IMR-90 (cell line): Measurements from ENCODE around the gene SETD9. TPM values are rescaled to one million over a fixed set of nuclear protein-coding genes. Genes with fewer than 3 reads are reported as not detected.

ENCODE experiments used
- ATAC-seq: fragments of 200-7000 bp; cut with Tn5 transposase; 2 replicates; pipeline ENCODE4 v1.9.1; 2020; ENCODE audit warnings: low read depth, mild to moderate bottlenecking, moderate library complexity
- BruUV-seq: library from RNA; stranded (reverse); fragments of 400-500 nt; replicated peaks from 2 replicates; lab custom pipeline; 2021; lab: Mats Ljungman, UMichigan
- CTCF ChIA-PET: fragments of 300-600 bp; formaldehyde crosslinking; extraction: SDS; loops from one replicate; lab custom pipeline; 2021; ENCODE audit warnings: antibody characterized with exemption; lab: Yijun Ruan, JAX
- POLR2A ChIA-PET: fragments of 300-600 bp; sonication (Branson Sonifier 250); formaldehyde crosslinking; loops from one replicate; lab custom pipeline; 2022; ENCODE audit warnings: antibody characterized with exemption; ENCODE audit not compliant: unreplicated experiment; lab: Charles Lee
- DNase-seq: peaks from one replicate; pipeline ENCODE4 v3.0.0; 2013
- H2AFZ ChIP-seq: replicated peaks from 2 replicates; pipeline ENCODE3; 2013; ENCODE audit warnings: low read length, mild to moderate bottlenecking; ENCODE audit not compliant: poor library complexity
- H2AK5ac ChIP-seq: 2 replicates; pipeline ENCODE4 v1.6.1; 2013; ENCODE audit warnings: low read depth, low read length, inconsistent platforms
- H2AK9ac ChIP-seq: replicated peaks from 2 replicates; pipeline ENCODE3; 2013; ENCODE audit warnings: mild to moderate bottlenecking, low read depth, low read length, moderate library complexity; ENCODE audit not compliant: poor library complexity
- H2BK120ac ChIP-seq: 2 replicates; pipeline ENCODE4 v1.6.1; 2013; ENCODE audit warnings: low read depth, low read length, inconsistent platforms
- H2BK15ac ChIP-seq: 3 replicates; pipeline ENCODE4 v1.6.1; 2013; ENCODE audit warnings: low read depth, low read length, inconsistent platforms
- H2BK20ac ChIP-seq: 2 replicates; pipeline ENCODE4 v1.6.1; 2013; ENCODE audit warnings: low read depth, mild to moderate bottlenecking, inconsistent platforms, low read length, moderate library complexity
- H2BK5ac ChIP-seq: 2 replicates; pipeline ENCODE4 v1.6.1; 2013; ENCODE audit warnings: mild to moderate bottlenecking, low read depth, low read length, inconsistent platforms; ENCODE audit not compliant: poor library complexity, severe bottlenecking
- H3K14ac ChIP-seq: replicated peaks from 2 replicates; pipeline ENCODE4 v1.6.1; 2013; ENCODE audit warnings: low read depth, low read length, inconsistent platforms
- H3K18ac ChIP-seq: 2 replicates; pipeline ENCODE4 v1.6.1; 2013; ENCODE audit warnings: low read depth, low read length, control low read depth
- H3K23ac ChIP-seq: 2 replicates; pipeline ENCODE4 v1.6.1; 2013; ENCODE audit warnings: low read depth, low read length, inconsistent platforms
- H3K27ac ChIP-seq: 2 replicates; pipeline ENCODE4 v1.5.1; 2013; ENCODE audit warnings: mild to moderate bottlenecking, control low read depth, low read length; ENCODE audit not compliant: insufficient read depth
- H3K27me3 ChIP-seq: 2 replicates; pipeline ENCODE4 v1.6.1; 2013; ENCODE audit warnings: low read length; ENCODE audit not compliant: control insufficient read depth, insufficient read depth
- H3K36me3 ChIP-seq: 2 replicates; pipeline ENCODE4 v1.6.1; 2013; ENCODE audit warnings: low read length, mixed read lengths; ENCODE audit not compliant: control insufficient read depth, insufficient read depth
- H3K4ac ChIP-seq: 2 replicates; pipeline ENCODE4 v1.6.1; 2013; ENCODE audit warnings: low read depth, low read length, inconsistent platforms
- H3K4me1 ChIP-seq: 2 replicates; pipeline ENCODE4 v1.6.1; 2013; ENCODE audit warnings: low read length, mixed read lengths; ENCODE audit not compliant: control insufficient read depth, insufficient read depth
- H3K4me2 ChIP-seq: 2 replicates; pipeline ENCODE4 v1.6.1; 2013; ENCODE audit warnings: low read depth, mild to moderate bottlenecking, control low read depth, low read length, moderate library complexity
- H3K4me3 ChIP-seq: 2 replicates; pipeline ENCODE4 v1.5.1; 2013; ENCODE audit warnings: low read depth, mild to moderate bottlenecking, control low read depth, low read length, moderate library complexity; ENCODE audit not compliant: insufficient read depth
- H3K56ac ChIP-seq: 2 replicates; pipeline ENCODE4 v1.6.1; 2013; ENCODE audit warnings: low read length, inconsistent platforms; ENCODE audit not compliant: insufficient read depth; ENCODE audit errors: extremely low read depth
- H3K79me1 ChIP-seq, 2 experiments: 2 replicates each; pipeline ENCODE4 v1.6.1; 2013; ENCODE audit warnings: low read length in 2 of 2, inconsistent platforms in 1 of 2, low read depth in 1 of 2
- H3K9ac ChIP-seq: 2 replicates; pipeline ENCODE4 v1.6.1; 2013; ENCODE audit warnings: low read depth, low read length, control low read depth
- H3K9me1 ChIP-seq: 2 replicates; pipeline ENCODE4 v1.6.1; 2013; ENCODE audit warnings: low read length, inconsistent platforms; ENCODE audit not compliant: insufficient read depth
- H3K9me3 ChIP-seq: 2 replicates; pipeline ENCODE4 v1.6.1; 2013; ENCODE audit warnings: low read length; ENCODE audit not compliant: control insufficient read depth, insufficient read depth
- H4K20me1 ChIP-seq: 2 replicates; pipeline ENCODE4 v1.6.1; 2013; ENCODE audit warnings: low read length, inconsistent platforms; ENCODE audit not compliant: insufficient read depth
- H4K5ac ChIP-seq: 2 replicates; pipeline ENCODE4 v1.6.1; 2013; ENCODE audit warnings: mild to moderate bottlenecking, low read depth, low read length, control low read depth
- H4K8ac ChIP-seq, 2 experiments: 2 replicates each; pipeline ENCODE4 v1.6.1; 2013; ENCODE audit warnings: low read depth in 2 of 2, low read length in 2 of 2, control low read depth in 1 of 2, inconsistent platforms in 1 of 2
- H4K91ac ChIP-seq: 2 replicates; pipeline ENCODE4 v1.6.1; 2013; ENCODE audit warnings: low read depth, low read length, inconsistent platforms; ENCODE audit not compliant: insufficient read depth
- BHLHE40 ChIP-seq: fragments of 150-350 bp; IDR thresholded peaks from 2 replicates; pipeline ENCODE4 v1.6.1; 2016; ENCODE audit warnings: mild to moderate bottlenecking, low read depth, low read length
- CTCF ChIP-seq: conservative IDR thresholded peaks from 2 replicates; pipeline ENCODE4 v1.5.1; 2012; ENCODE audit warnings: mild to moderate bottlenecking, low read depth, low read length, improper control_type of control experiment
- FOS ChIP-seq: fragments of 150-350 bp; IDR thresholded peaks from 2 replicates; pipeline ENCODE4 v1.6.1; 2016; ENCODE audit warnings: low read depth, low read length
- RCOR1 ChIP-seq: IDR thresholded peaks from 2 replicates; pipeline ENCODE4 v1.6.1; 2012; ENCODE audit warnings: mild to moderate bottlenecking, low read length, improper control_type of control experiment; ENCODE audit not compliant: insufficient replicate concordance
- WGBS, 2 experiments: methylation state at CpG; one replicate each; pipeline versions ENCODE4 v1.1.5 to v1.1.7; 2013; ENCODE audit warnings: missing lambda C conversion rate in 2 of 2; ENCODE audit not compliant: insufficient read length in 1 of 2; ENCODE audit errors: extremely low coverage in 2 of 2; 5-methylcytosine and 5-hydroxymethylcytosine counted together
- dilution Hi-C: fragments of 300-500 bp; cut with HindIII; formaldehyde crosslinking; loops from one replicate; pipeline ENCODE4 v1.14.3; 2018; ENCODE audit warnings: low sequenced_read_pairs; ENCODE audit not compliant: unreplicated experiment
- in situ Hi-C: fragments of 300-500 bp; cut with MboI; formaldehyde crosslinking; loops from 3 replicates; pipeline ENCODE4 v1.14.3; 2019; ENCODE audit warnings: low sequenced_read_pairs, inconsistent platforms, mixed read lengths
- intact Hi-C: fragments of 100-400 bp; cut with micrococcal nuclease; formaldehyde crosslinking; loops from 2 replicates; pipeline ENCODE4 v1.10.0; 2022
- polyA plus RNA-seq, 3 experiments: library from polyadenylated mRNA; depleted of rRNA; stranded (reverse); fragments of >200 nt; gene quantifications; 2 replicates each; pipeline ENCODE4 v1.2.3, GENCODE V29; 2012; ENCODE audit warnings: low replicate concordance in 1 of 3
- total RNA-seq: library from RNA; depleted of rRNA; stranded (reverse); fragments of >200 nt; gene quantifications from 2 replicates; pipeline ENCODE4 v1.2.3, GENCODE V29; 2012
- TF ChIP-seq, protein P1 (sequence below): fragments of 150-350 bp; IDR thresholded peaks from 2 replicates; pipeline ENCODE4 v1.6.1; 2016; ENCODE audit warnings: low read depth, mild to moderate bottlenecking, low read length, moderate library complexity, borderline replicate concordance

SETD9 gene
- total and polyA plus RNA-seq, 2 of the 4 experiments (the other 2 are of a cell fraction), result 3.9 to 8.1 TPM

DNA sequence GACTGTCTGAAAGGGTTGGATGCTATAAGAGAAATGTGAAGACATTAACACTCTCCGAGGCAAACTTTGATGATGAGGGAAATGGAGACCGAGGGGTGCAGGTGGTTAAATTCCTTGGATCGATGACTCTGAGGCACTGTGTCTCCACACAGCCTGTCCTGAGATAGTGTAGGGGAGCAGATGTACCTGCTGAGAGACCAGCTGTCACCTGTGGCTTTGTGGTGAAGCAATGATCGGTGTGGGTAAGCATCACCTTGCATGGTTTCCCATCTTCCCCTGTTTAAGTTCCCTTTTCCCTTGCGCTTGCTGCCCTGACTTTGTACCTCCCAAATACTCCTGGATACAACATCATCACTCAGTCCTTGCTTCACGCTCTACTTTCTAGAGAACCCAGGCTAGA is 52.4 kb downstream of the SETD9 start:
- in situ Hi-C loops, result no loop called here
- ATAC-seq, result no peak
- Histone ChIP-seq H3K14ac (no peak overlapping the region), H2BK5ac (no peak overlapping the region), H2BK20ac (no peak overlapping the region), H2BK15ac (no peak overlapping the region), H2AK9ac (no peak overlapping the region), H3K9ac (no peak overlapping the region), H3K27ac (no peak overlapping the region), H3K18ac (no peak overlapping the region), H3K4me1 (no peaks in the 10 kb centered on the region), H3K9me3 (no peaks in the 10 kb centered on the region), H3K27me3 (peaks cover 45% of the 10 kb centered on the region), H2AFZ (no peak overlapping the region), H2AK5ac (no peak overlapping the region), H3K9me1 (no peaks in the 10 kb centered on the region), H3K23ac (no peak overlapping the region), H4K91ac (no peak overlapping the region), H4K5ac (no peak overlapping the region), H3K4me3 (no peak overlapping the region), H4K20me1 (no peaks in the 10 kb centered on the region), H2BK120ac (no peak overlapping the region), H3K56ac (no peak overlapping the region), H3K4me2 (no peak overlapping the region), H3K4ac (no peak overlapping the region), H3K79me1 (no peaks in the 10 kb centered on the region), H3K36me3 (no peaks in the 10 kb centered on the region), H4K8ac (no peak overlapping the region)
- ChIA-PET CTCF (no interaction called here), POLR2A (no interaction called here)
- 67% methylated on average over 1 of the region's 6 CpGs; no CpG with 5 or more reads in 1 of the 2 experiments for WGBS, 2 experiments
- TF ChIP-seq CTCF, result no peak
- no peak for TF ChIP-seq RCOR1
- TF ChIP-seq, protein P1, sequence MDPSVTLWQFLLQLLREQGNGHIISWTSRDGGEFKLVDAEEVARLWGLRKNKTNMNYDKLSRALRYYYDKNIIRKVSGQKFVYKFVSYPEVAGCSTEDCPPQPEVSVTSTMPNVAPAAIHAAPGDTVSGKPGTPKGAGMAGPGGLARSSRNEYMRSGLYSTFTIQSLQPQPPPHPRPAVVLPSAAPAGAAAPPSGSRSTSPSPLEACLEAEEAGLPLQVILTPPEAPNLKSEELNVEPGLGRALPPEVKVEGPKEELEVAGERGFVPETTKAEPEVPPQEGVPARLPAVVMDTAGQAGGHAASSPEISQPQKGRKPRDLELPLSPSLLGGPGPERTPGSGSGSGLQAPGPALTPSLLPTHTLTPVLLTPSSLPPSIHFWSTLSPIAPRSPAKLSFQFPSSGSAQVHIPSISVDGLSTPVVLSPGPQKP, result no peak
- TF ChIP-seq BHLHE40, result no peak
- TF ChIP-seq FOS, result no peak
- dilution Hi-C loops, result no loop called here
- intact Hi-C loops, result no loop called here
- DNase-seq, result no peak
- BruUV-seq, result no TSS peak
